ENCODE data around the gene VWA8. TPM values are rescaled to one million over a fixed set of nuclear protein-coding genes. Genes with fewer than 3 reads are reported as not detected.
"Not testable (repeated sequence)": the region's sequence is repeated elsewhere in the genome, so short reads cannot be mapped to it uniquely, and the experiment has no call there.

The VWA8 gene
- total RNA-seq, 1 donor from 2014 or later = 12.8 TPM

- not testable (repeated sequence) for DNase-seq (ENCODE audit: low read depth)
Observed at GRCh38 chr13:41617633-41618032, 343.3 kb downstream of the VWA8 start.

- no peak for DNase-seq (ENCODE audit: low read depth)
Observed at GRCh38 chr13:41616151-41616550, 344.8 kb downstream of the VWA8 start.

DNA sequence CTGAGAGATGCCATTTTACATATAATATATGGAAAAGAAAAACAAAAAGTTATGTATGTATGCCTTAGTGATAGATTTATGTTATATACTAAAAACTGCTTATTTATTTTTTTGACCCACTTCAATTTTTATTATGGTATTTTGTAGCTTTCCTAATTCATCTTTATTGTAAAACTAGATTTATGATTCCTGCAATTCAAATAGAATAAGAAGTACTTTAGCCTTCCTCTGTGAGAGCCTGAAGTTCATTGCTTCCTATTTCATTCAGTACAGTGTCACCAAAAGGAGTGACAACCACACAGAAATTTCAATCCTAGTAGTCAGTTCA is 345.4 kb downstream of the VWA8 start:
- DNase-seq (ENCODE audit: low read depth) = no peak

GRCh38 chr13:41614671-41615527 is 346.0 kb downstream of the VWA8 start:
- no peak for DNase-seq (ENCODE audit: low read depth)

DNA sequence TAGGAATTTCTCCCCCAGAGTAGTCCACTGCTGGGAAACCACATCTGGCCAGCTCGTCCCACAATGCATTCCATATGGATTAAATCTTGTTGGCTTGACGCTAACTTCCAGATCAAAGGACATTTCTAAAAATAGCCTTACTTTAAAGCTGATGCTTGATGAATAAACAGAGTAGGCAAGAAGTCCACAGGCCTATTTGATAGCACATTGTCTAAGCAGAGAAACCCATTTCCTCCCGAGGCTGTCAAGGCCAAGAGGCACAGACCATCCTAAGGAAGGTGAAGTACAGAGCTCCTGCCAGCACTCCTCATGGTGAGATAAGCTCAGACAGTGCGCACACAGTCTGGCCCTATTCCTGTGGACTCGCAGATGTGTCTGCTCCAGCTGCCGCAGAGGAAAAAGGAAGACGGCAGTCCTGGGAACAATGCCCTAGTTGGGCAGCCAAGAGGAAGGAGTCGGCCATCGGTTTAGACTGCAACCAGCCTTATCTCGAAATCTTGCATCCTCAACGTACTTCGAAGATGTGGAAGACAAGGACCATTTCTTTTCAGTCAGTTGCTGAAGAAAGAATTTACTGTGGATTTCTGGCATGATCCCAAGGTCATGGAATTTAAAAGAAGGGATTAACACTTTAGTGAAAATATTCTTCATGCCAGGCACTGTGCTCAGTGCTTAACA is 346.8 kb downstream of the VWA8 start:
- DNase-seq (ENCODE audit: low read depth) = peak; percentile 59

- no peak for DNase-seq (ENCODE audit: low read depth)
Observed at GRCh38 chr13:41613471-41613870, 347.4 kb downstream of the VWA8 start.

- no peak for DNase-seq (ENCODE audit: low read depth)
Observed at GRCh38 chr13:41611385-41611784, 349.5 kb downstream of the VWA8 start.

GRCh38 chr13:41610404-41610803 is 350.5 kb downstream of the VWA8 start:
- peak; percentile 43 for DNase-seq (ENCODE audit: low read depth)

GRCh38 chr13:41609828-41610227 is 351.1 kb downstream of the VWA8 start:
- DNase-seq (ENCODE audit: low read depth) = no peak

- no peak for DNase-seq (ENCODE audit: low read depth)
Observed at GRCh38 chr13:41608839-41609177, 352.1 kb downstream of the VWA8 start.

GRCh38 chr13:41608111-41608838 is 352.6 kb downstream of the VWA8 start:
- DNase-seq (ENCODE audit: low read depth) = no peak

GRCh38 chr13:41606646-41607045 is 354.3 kb downstream of the VWA8 start:
- no peak for DNase-seq (ENCODE audit: low read depth)

DNA sequence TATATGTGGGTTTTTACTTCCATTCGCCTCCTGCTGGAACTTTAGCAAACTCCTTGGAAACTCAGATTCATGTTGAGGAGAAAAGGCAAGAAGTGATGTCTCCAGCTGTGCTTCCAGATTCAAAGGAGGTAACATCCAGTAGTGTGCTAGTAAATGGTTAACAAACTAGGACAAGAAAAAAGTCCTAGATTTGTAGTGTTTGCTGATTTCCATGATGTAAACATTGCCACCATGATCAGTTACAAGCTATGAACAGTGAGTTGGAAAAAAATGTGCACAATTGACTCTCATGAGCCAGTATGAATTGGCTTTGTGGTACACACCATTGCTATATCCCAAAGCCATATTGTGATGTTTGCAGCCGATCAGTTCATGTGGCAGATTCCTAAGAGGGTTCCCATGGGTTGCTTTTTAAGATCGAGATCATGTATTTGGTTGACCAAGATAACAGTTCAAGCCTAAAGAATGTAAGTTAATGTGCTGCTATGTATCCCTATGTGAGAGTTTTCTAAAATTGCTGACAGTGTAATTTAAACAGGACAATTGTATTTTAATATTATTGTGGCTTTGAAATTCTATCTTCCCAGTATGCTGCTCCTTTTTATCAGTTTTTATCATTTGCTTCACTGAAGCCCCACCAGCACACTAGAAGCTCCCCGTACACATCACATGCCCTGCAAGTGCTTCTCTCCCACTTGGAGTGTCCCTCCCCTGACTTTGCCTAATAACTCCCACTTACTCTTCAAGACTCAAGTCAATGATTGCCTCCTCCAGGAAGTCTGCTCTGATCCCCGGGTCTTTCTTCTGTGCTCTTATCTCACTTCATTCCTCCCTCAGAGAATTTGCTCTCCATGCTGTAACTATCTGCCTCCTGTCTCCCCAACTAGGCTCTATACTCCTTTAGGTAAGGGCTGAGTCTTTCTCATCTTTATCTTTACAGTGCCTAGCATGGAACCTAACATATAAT is 355.3 kb downstream of the VWA8 start:
- DNase-seq (ENCODE audit: low read depth) = no peak

GRCh38 chr13:41603917-41604316 is 357.0 kb downstream of the VWA8 start:
- peak; percentile 60 for DNase-seq (ENCODE audit: low read depth)

DNA sequence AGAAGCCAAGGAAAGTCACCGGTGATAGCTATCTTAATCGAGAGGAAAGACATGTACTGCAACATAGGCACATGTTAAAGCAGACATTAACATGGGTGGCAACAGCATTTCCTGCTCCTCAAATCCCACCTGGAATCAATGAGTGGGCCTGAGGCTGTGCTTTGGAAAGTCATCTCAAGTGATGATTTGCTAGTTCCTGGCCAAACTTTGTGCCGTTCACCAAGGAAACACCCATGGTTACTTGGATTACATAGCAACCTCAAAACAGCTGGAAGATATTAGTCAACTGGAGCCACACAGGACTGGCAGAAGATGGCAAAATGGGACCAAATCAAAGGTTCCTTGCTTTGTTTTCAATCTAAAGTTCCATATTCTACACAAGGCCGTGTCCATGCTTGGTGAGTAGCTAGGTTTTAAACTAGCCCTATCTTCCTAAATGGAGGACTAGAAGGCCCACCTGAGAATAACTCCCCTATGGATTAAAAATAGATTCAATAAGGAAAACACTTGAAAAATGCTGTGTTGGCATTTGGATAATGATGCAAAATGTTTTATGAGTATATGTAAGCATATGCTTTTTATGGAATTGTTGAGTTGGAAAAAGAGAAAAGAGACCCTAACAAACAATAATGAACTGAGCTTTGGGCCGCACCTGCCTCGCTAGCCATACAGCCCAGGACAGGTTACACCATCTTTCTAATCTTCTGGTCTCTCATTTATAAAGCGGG is 359.0 kb downstream of the VWA8 start:
- DNase-seq (ENCODE audit: low read depth) = peak; percentile 69

DNA sequence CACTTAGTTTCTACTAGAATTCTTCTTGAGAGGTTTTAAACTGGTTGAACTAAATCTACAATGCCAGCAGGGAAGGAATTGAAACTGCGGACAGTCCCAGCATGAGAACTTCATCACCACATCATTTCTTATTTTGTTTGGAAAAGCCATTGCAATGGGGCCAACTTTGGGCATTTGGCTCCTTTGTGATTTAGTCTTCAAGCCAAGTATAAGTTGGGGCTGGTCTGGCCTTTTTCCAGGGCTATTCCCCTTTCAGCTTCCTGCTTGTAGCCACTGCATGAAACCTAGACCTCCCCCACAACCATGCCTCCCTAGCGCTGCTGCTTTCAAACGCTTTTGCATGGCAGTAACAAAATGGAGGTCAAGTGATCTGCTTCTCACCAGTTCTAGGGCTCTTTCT is 361.3 kb downstream of the VWA8 start:
- no peak for DNase-seq (ENCODE audit: low read depth)

GRCh38 chr13:41597348-41598041 is 363.4 kb downstream of the VWA8 start:
- DNase-seq (ENCODE audit: low read depth) = no peak

DNA sequence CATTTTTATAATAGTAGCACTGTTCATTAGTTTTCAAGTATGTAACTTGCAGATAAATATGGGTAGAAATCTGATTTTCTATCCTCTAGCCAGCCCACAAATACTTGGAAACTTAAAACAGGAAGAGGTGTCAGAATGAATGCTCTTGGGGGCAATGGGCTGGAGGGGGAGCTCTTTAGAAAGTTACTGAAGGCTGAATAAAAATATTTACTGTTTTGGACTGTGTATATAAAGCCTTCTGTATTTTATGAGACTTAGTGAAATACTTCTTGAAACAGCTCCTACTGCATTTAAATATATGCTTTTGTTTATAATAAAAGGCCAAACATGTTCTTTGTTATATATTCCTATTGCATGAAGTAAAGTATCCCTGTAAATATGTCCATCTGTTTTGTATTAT is 364.7 kb downstream of the VWA8 start:
- no peak for DNase-seq (ENCODE audit: low read depth)

GRCh38 chr13:41595298-41595697 is 365.6 kb downstream of the VWA8 start:
- DNase-seq (ENCODE audit: low read depth) = no peak

GRCh38 chr13:41590643-41591042 is 370.3 kb downstream of the VWA8 start:
- DNase-seq (ENCODE audit: low read depth) = no peak

Data from myocyte (in vitro differentiated cells).